Kidney epithelial cell (primary cell): ENCODE data around the gene FUT7. TPM values are rescaled to one million over a fixed set of nuclear protein-coding genes. Genes with fewer than 3 reads are reported as not detected.

ENCODE experiments used
- DNase-seq: peaks from one replicate; pipeline ENCODE4 v3.0.0-alpha.2; 2010; ENCODE audit warnings: low read depth
- H3K27me3 ChIP-seq: 2 replicates; pipeline ENCODE4 v1.6.0; 2011; ENCODE audit warnings: low read length; ENCODE audit not compliant: control insufficient read depth, insufficient read depth
- H3K36me3 ChIP-seq: 2 replicates; pipeline ENCODE4 v1.5.1; 2011; ENCODE audit warnings: low read length; ENCODE audit not compliant: control insufficient read depth, insufficient read depth
- H3K4me3 ChIP-seq: 2 replicates; pipeline ENCODE4 v1.5.1; 2011; ENCODE audit warnings: low read depth, mild to moderate bottlenecking, control low read depth, low read length
- total RNA-seq: library from RNA; depleted of rRNA; stranded (reverse); fragments of >200 nt; gene quantifications from 2 replicates; pipeline ENCODE4 v1.2.3, GENCODE V29; 2015
- TF ChIP-seq, protein P1 (sequence below): IDR thresholded peaks from 2 replicates; pipeline ENCODE4 v1.5.1; 2011; ENCODE audit warnings: mild to moderate bottlenecking, moderate library complexity, low read length, control low read depth, inconsistent platforms; ENCODE audit not compliant: insufficient read depth, poor library complexity, severe bottlenecking

FUT7 gene
- total RNA-seq, 1 donor from 2014 or later: not detected

GRCh38 chr9:137030006-137030405, 1.9 kb downstream of the FUT7 start:
- TF ChIP-seq, protein P1, sequence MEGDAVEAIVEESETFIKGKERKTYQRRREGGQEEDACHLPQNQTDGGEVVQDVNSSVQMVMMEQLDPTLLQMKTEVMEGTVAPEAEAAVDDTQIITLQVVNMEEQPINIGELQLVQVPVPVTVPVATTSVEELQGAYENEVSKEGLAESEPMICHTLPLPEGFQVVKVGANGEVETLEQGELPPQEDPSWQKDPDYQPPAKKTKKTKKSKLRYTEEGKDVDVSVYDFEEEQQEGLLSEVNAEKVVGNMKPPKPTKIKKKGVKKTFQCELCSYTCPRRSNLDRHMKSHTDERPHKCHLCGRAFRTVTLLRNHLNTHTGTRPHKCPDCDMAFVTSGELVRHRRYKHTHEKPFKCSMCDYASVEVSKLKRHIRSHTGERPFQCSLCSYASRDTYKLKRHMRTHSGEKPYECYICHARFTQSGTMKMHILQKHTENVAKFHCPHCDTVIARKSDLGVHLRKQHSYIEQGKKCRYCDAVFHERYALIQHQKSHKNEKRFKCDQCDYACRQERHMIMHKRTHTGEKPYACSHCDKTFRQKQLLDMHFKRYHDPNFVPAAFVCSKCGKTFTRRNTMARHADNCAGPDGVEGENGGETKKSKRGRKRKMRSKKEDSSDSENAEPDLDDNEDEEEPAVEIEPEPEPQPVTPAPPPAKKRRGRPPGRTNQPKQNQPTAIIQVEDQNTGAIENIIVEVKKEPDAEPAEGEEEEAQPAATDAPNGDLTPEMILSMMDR: no peak
- Histone ChIP-seq H3K27me3 (peaks cover 6% of the 10 kb centered on the region), H3K4me3 (no peak overlapping the region), H3K36me3 (no peaks in the 10 kb centered on the region)
- no peak for DNase-seq

GRCh38 chr9:137029058-137029936, 2.6 kb downstream of the FUT7 start:
- TF ChIP-seq, protein P1: peak; percentile 96
- no peaks in the 10 kb centered on the region for H3K36me3 ChIP-seq
- no peak for DNase-seq
- H3K4me3 ChIP-seq: no peak overlapping the region
- peaks cover 6% of the 10 kb centered on the region for H3K27me3 ChIP-seq

- peaks cover 4% of the 10 kb centered on the region for H3K27me3 ChIP-seq
- no peak for DNase-seq
- H3K4me3 ChIP-seq: peak overlapping the region; percentile 36
- no peaks in the 10 kb centered on the region for H3K36me3 ChIP-seq
- TF ChIP-seq, protein P1: peak; percentile 56
Observed at GRCh38 chr9:137028263-137029057, 3.4 kb downstream of the FUT7 start.

DNA sequence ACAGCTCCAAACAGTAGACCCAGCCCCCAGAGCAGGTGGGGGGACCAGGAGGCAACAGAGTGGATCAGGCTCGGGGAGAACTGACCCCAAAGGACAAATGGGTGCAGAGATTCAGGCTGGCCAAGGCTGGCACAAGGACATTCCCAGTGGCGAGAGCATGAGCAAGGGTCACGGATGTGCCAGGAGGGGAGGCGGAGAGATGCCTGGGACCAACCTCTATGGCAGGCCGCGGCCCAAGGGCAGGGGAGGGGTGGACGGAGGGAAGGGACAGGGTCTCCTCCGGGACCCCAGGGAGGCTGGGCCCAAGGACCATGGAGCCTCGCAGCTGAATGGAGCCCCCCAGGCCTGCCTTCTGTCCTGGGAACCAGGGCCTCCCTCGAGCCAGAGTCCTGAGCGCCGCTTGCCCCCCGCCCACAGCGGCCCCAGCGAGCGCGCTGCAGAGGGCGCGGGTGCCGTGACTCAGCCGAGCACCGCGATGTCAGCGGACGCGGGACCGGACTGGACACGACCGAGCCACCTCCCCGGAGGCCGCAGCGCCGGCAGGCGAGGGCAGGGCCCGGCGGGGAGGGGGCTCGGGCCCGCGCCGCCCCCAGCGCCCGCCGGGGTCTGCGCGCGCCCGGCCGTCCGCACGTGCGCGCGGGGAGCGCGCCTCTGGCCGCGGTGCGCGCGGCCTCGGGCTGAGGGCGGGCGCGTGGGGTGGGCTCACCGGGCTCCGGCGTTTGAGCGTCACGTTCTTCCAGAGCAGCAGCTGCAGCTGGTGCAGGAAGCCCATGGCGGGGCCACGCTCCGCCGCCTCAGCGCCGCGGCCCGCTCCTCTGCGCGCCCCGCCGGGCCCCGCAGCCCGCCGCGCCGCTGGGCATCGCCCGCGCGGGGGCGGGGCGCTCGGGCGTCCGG, 4.3 kb downstream of the FUT7 start, which contains the start of gene ABCA2:
Gene ABCA2 (minus strand): TSS at position 869 of the 894 bp plus-strand sequence. CDS start 97 bp downstream, at position 772.
- Histone ChIP-seq H3K36me3 (no peaks in the 10 kb centered on the region), H3K27me3 (peaks cover 4% of the 10 kb centered on the region), H3K4me3 (peak within 1 kb of the TSS; percentile 36)
- TF ChIP-seq, protein P1: no peak
- no peak for DNase-seq

GRCh38 chr9:137026828-137027227, 5.1 kb downstream of the FUT7 start:
- Histone ChIP-seq H3K27me3 (peaks cover 4% of the 10 kb centered on the region), H3K4me3 (no peak overlapping the region), H3K36me3 (peaks cover 2% of the 10 kb centered on the region)
- no peak for DNase-seq
- TF ChIP-seq, protein P1: no peak
